DMS53 treated with DMSO at 0.1 percent for 48 hours (cell line): Measurements from ENCODE around the gene PRR13.
"Not testable (repeated sequence)": the region's sequence is repeated elsewhere in the genome, so short reads cannot be mapped to it uniquely, and the experiment has no call there.

Experiments used
- DNase-seq: peaks from one replicate; lab custom pipeline; 2025; ENCODE audit not compliant: unreplicated experiment; lab: John Stamatoyannopoulos, UW

Gene PRR13

DNA sequence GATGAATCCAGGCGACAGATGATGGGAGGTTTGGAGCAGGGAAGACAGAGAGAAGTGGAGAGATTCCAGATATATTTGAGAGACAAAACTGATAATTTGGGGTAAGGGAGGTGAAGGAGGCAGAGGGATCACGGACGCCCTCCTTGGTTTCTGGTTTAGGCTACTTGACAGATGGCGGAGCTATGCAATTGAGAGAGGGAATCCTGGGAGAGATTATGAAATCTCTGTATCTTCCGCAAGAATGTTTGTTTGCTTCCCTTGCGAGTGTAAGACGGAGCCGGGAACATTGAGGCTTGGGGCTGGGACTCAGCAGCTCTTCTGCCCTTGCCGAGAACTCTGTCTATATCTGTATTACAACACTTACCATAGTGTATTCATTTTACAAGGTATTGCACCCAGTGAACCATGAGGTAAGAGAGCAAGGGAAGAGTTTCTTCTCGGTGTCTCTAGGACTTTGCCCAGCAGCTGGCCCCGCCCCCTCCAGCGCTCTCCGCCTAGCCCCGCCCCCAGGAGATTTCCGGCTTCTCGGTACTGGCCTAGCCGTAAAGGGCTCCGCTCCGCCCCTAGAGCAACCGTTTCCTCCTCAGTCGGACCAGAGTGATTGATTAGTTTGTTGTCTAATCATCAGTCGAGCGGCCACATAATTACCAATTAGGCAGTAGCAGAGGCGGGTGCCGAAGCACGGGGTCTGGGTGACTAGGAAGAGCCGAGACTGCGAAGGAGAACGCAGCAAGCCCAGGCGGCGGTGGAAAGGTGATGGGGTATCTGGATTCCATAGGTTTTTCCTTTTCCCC, at the start of gene PRR13:
PRR13 (plus strand) TSS at position 695 of the 794 bp plus-strand sequence. CDS start 981 bp downstream, outside the sequence.
- peak; percentile 100 for DNase-seq

- no peak for DNase-seq
Observed at GRCh38 chr12:53399896-53400295, 41.6 kb upstream of the PRR13 start.

DNA sequence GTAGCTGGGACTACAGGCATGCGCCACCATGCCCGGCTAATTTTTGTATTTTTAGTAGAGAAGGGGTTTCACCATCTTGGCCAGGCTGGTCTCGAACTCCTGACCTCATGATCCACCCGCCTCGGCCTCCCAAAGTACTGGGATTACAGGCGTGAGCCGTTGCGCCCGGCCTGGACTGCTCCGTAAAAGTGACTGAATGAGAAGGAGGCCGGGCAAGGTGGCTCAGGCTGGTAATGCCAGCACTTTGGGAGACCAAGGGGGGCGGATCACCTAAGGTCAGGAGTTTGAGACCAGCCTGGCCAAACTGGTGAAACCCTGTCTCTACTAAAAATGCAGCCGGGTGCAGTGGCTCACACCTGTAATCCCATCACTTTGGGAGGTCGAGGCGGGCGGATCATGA, 39.2 kb upstream of the PRR13 start:
- not testable (repeated sequence) for DNase-seq

GRCh38 chr12:53402871-53403270, 38.7 kb upstream of the PRR13 start:
- DNase-seq, result no peak

GRCh38 chr12:53410951-53411350, 30.6 kb upstream of the PRR13 start:
- DNase-seq, result no peak

GRCh38 chr12:53413485-53414204, 27.9 kb upstream of the PRR13 start:
- DNase-seq, result no peak

DNA sequence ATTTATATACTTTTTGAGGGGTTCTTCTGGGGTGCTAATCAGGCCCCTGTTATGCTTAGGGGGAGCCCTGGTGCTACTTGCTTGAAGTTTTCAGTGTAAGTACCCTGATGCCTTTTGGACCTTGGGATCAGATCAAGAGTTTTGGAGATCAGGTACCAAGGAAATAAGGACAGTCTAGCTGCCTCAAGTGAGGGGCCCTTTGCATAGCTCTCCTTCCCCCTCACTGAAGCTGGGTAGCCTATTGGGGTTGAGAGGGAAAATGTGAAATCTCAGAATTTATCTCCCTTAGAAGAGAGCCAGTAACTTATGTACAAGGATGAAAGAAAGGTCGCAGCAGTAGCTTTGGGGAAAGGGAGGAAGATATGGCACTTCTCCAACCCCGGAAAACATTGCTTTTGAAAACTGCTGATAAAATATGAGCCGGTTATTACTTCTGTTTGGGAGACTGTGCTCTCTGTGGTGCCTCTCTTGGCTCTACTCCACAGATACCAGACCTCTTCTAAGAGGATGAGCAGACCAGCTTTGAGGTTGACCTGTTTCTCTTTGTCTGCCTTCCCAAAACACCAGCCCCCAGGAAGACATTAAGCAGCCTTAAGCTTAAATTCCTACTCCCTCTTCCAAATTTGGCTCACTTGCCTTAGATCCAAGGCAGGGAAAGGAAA, 26.6 kb upstream of the PRR13 start:
- no peak for DNase-seq

- DNase-seq, result not testable (repeated sequence)
Observed at GRCh38 chr12:53415752-53416389, 25.7 kb upstream of the PRR13 start.

GRCh38 chr12:53417291-53417816, 24.2 kb upstream of the PRR13 start:
- not testable (repeated sequence) for DNase-seq

DNA sequence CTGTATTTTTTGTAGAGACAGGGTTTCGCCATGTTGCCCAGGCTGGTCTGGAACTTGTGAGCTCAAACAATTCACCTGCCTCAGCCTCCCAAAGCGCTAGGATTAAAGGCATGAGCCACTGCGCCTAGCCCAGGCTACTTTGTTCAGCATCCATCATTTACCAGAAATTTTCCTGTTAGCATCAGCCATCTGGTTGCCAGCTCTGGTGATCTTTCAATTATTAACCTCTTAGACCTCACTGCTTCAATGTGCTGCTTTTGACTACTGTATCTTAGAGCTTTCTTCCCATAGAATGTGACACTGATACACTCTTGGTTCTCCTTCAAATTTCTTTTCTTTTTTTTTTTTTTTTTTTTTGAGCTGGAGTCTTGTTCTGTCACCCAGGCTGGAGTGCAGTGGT, 23.3 kb upstream of the PRR13 start:
- no peak for DNase-seq

- DNase-seq, result no peak
Observed at GRCh38 chr12:53419756-53420155, 21.8 kb upstream of the PRR13 start.

DNA sequence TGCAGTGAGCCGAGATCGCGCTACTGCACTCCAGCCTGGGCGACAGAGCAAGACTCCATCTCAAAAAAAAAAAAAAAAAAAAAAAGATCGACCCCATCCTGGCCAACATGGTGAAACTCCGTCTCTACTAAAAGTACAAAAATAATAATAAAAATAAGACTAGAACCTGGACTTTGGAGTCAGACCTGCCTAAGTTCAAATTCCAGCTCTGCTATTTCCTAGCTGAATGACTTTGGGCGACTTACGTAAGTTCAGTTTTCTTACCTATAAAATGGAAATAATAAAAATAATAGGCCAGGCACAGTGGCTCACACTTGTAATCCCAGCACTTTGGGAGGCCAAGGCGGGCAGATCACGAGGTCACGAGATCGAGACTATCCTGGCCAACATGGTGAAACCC, 19.3 kb upstream of the PRR13 start:
- not testable (repeated sequence) for DNase-seq

GRCh38 chr12:53423597-53423996, 17.9 kb upstream of the PRR13 start, which contains the start of gene AMHR2:
Gene AMHR2, plus strand, starts transcription at chr12:53423855. Its CDS starts 80 bp downstream, at chr12:53423935.
- no peak for DNase-seq

DNA sequence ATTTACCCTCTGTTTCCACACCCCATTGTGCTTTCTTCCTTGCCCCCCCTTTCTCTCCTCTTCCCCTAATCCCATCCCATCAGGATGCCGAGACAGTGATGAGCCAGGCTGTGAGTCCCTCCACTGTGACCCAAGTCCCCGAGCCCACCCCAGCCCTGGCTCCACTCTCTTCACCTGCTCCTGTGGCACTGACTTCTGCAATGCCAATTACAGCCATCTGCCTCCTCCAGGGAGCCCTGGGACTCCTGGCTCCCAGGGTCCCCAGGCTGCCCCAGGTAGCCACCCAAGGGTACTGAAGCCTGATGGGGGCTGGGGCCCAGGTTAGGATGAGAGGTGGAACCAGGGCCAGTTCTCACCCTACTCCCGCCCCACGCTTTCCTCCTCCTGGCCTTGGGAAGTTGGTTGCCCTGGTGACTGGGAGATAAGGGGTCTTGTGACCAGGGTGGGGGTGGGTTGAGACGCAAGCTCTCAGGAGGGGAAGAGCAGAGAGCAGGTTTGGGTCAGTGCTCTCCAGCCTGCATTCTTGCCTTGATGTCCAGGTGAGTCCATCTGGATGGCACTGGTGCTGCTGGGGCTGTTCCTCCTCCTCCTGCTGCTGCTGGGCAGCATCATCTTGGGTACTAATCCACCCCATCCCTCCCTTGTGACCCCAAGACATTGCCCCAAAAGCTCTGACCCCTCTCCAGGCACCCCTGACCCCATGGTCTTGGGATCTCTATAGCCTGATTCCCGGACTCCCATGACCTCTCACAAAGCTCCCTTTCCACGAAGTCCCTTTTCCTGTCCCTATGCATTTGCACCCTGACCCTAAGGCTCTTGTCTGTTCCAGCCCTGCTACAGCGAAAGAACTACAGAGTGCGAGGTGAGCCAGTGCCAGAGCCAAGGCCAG, 16.7 kb upstream of the PRR13 start:
- DNase-seq, result no peak

DNA sequence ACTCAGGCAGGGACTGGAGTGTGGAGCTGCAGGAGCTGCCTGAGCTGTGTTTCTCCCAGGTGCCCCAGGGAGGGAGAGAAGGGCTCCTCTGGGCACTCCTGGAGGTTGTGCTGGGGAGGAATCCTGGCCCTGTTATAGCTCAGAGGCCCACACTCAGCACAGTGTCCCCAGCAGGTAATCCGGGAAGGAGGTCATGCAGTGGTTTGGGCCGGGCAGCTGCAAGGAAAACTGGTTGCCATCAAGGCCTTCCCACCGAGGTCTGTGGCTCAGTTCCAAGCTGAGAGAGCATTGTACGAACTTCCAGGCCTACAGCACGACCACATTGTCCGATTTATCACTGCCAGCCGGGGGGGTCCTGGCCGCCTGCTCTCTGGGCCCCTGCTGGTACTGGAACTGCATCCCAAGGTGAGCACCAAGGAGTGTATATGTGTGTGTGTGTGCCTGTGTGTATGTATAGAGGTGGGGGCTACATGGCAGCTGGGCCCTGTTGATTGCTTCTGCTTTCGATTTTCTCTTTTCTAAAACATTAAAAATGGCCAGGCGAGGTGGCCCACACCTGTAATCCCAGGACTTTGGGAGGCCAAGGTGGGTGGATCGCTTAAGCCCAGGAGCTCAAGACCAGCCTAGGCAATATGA, 15.9 kb upstream of the PRR13 start:
- no peak for DNase-seq

- peak; percentile 62 for DNase-seq
Observed at GRCh38 chr12:53427905-53428594, 13.5 kb upstream of the PRR13 start.

DNA sequence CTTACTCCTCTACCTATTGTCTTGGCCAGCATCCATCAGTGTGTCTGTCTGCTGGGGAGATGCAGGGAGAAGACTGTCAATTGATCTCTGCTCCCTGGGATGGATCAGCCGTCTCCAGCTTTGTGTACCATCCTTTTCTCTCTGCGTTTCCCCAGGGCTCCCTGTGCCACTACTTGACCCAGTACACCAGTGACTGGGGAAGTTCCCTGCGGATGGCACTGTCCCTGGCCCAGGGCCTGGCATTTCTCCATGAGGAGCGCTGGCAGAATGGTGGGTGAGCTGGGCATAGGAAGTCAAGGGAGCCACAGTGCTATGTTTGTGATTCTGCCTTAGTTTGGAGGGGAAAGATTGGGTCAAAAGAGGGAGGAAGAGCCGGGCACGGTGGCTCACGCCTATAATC, 12.8 kb upstream of the PRR13 start:
- no peak for DNase-seq

DNA sequence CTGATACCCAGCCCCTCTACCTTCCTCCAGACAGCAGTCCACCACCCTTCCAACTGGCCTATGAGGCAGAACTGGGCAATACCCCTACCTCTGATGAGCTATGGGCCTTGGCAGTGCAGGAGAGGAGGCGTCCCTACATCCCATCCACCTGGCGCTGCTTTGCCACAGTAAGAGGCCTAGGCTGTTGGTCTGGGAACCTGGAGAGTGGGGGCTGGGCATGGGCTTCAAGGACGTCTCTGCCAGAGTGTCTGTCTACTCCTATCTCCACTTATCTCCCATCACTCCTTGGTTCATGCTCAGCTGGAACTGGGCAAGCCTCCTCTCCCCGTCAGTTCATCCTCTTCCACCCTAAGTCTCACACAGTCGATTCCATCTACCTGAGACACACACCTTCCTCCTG, 11.4 kb upstream of the PRR13 start:
- no peak for DNase-seq

DNA sequence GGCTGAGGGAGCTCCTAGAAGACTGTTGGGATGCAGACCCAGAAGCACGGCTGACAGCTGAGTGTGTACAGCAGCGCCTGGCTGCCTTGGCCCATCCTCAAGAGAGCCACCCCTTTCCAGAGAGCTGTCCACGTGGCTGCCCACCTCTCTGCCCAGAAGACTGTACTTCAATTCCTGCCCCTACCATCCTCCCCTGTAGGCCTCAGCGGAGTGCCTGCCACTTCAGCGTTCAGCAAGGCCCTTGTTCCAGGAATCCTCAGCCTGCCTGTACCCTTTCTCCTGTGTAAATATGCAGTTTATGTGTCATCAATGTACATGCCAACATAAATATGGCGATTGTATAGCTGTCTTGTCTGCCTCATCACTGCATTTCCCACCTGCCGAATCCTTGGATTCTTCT, 10.3 kb upstream of the PRR13 start:
- DNase-seq, result peak; percentile 24
